WI38 (cell line): ENCODE data around the gene NSDHL.
"Not testable (repeated sequence)": the region's sequence is repeated elsewhere in the genome, so short reads cannot be mapped to it uniquely, and the experiment has no call there.

Experiments
- H3K4me3 ChIP-seq: 2 replicates; pipeline ENCODE4 v1.5.1; 2011; ENCODE audit warnings: low read depth, mild to moderate bottlenecking, control low read depth, low read length
- CTCF ChIP-seq: IDR thresholded peaks from 2 replicates; pipeline ENCODE4 v1.5.1; 2012; ENCODE audit warnings: low read depth, mild to moderate bottlenecking, control low read depth, low read length

The NSDHL gene

GRCh38 chrX:152907084-152907651, 76.3 kb downstream of the NSDHL start:
- no peak for TF ChIP-seq CTCF
- no peak overlapping the region for H3K4me3 ChIP-seq

- TF ChIP-seq CTCF, result no peak
- H3K4me3 ChIP-seq, result no peak overlapping the region
Observed at GRCh38 chrX:152908486-152908885, 77.6 kb downstream of the NSDHL start.

GRCh38 chrX:152910018-152910417, 79.2 kb downstream of the NSDHL start:
- H3K4me3 ChIP-seq, result not testable (repeated sequence)

- no peak for TF ChIP-seq CTCF
- H3K4me3 ChIP-seq, result no peak overlapping the region
Observed at GRCh38 chrX:152912106-152912505, 81.2 kb downstream of the NSDHL start.

- no peak for TF ChIP-seq CTCF
- H3K4me3 ChIP-seq, result no peak overlapping the region
Observed at GRCh38 chrX:152912641-152913040, 81.8 kb downstream of the NSDHL start.

- no peak for TF ChIP-seq CTCF
Observed at GRCh38 chrX:152913346-152913745, 82.5 kb downstream of the NSDHL start.

GRCh38 chrX:152913910-152914309, 83.0 kb downstream of the NSDHL start:
- H3K4me3 ChIP-seq, result no peak overlapping the region
- TF ChIP-seq CTCF, result no peak

More at GRCh38 chrX:152913346-152913745, 82.5 kb downstream of the NSDHL start:
- no peak overlapping the region for H3K4me3 ChIP-seq
